GM23248 (cell line): ENCODE data around the gene EEA1. TPM values are rescaled to one million over a fixed set of nuclear protein-coding genes. Genes with fewer than 3 reads are reported as not detected.

Experiments
- DNase-seq: peaks from one replicate; pipeline ENCODE4 v3.0.0-alpha.2; 2015
- H2AFZ ChIP-seq: fragments of 200-600 bp; sonication (generic); 2 replicates; pipeline ENCODE4 v1.6.1; 2016; ENCODE audit warnings: antibody characterized with exemption
- H3F3A ChIP-seq: fragments of 200-600 bp; sonication (generic); 2 replicates; pipeline ENCODE4 v1.6.1; 2016; ENCODE audit warnings: mild to moderate bottlenecking, antibody characterized with exemption, mixed run types; ENCODE audit not compliant: insufficient read depth
- H3K27ac ChIP-seq: fragments of 200-600 bp; sonication (generic); 2 replicates; pipeline ENCODE4 v1.5.1; 2016; ENCODE audit warnings: mild to moderate bottlenecking
- H3K27me3 ChIP-seq: fragments of 200-600 bp; sonication (generic); replicated peaks from 2 replicates; pipeline ENCODE4 v1.6.1; 2016; ENCODE audit warnings: mild to moderate bottlenecking; ENCODE audit not compliant: insufficient read depth
- H3K36me3 ChIP-seq: fragments of 200-600 bp; sonication (generic); 2 replicates; pipeline ENCODE4 v1.6.1; 2016; ENCODE audit warnings: low read depth, mild to moderate bottlenecking
- H3K4me1 ChIP-seq: fragments of 200-600 bp; sonication (generic); 2 replicates; pipeline ENCODE4 v1.6.1; 2016; ENCODE audit warnings: mild to moderate bottlenecking; ENCODE audit not compliant: insufficient read depth
- H3K4me2 ChIP-seq: fragments of 200-600 bp; sonication (generic); one replicate; pipeline ENCODE4 v1.6.1; 2016; ENCODE audit warnings: mild to moderate bottlenecking; ENCODE audit not compliant: unreplicated experiment
- H3K4me3 ChIP-seq: fragments of 200-600 bp; sonication (generic); 2 replicates; pipeline ENCODE4 v1.5.1; 2016; ENCODE audit warnings: mild to moderate bottlenecking
- H3K79me2 ChIP-seq: fragments of 200-600 bp; sonication (generic); 2 replicates; pipeline ENCODE4 v1.6.1; 2016; ENCODE audit warnings: mild to moderate bottlenecking; ENCODE audit not compliant: insufficient read depth
- H3K9ac ChIP-seq: fragments of 200-600 bp; sonication (generic); 2 replicates; pipeline ENCODE4 v1.6.1; 2016; ENCODE audit warnings: mild to moderate bottlenecking
- H3K9me2 ChIP-seq: fragments of 200-600 bp; sonication (generic); 2 replicates; pipeline ENCODE4 v1.6.1; 2016; ENCODE audit warnings: mixed run types, mild to moderate bottlenecking, moderate library complexity; ENCODE audit not compliant: insufficient read depth
- H3K9me3 ChIP-seq: fragments of 200-600 bp; sonication (generic); one replicate; pipeline ENCODE4 v1.6.1; 2017; ENCODE audit warnings: low read depth
- H4K20me1 ChIP-seq: fragments of 200-600 bp; sonication (generic); 2 replicates; pipeline ENCODE4 v1.6.0; 2016; ENCODE audit not compliant: insufficient read depth
- EZH2 ChIP-seq: fragments of 200-600 bp; sonication (generic); IDR thresholded peaks from 2 replicates; pipeline ENCODE4 v1.6.1; 2018; ENCODE audit warnings: antibody characterized with exemption, mild to moderate bottlenecking; ENCODE audit not compliant: insufficient read depth, poor library complexity, severe bottlenecking
- EZH2phosphoT487 ChIP-seq: fragments of 200-600 bp; sonication (generic); IDR thresholded peaks from 2 replicates; pipeline ENCODE4 v1.6.1; 2018; ENCODE audit warnings: antibody characterized with exemption, moderate library complexity, mild to moderate bottlenecking, low read depth; ENCODE audit not compliant: insufficient read depth
- WGBS, 2 experiments: methylation state at CpG; one replicate each; pipeline ENCODE4 v1.1.6; 2015 to 2017; ENCODE audit warnings: low lambda C conversion rate in 2 of 2, low coverage in 1 of 2; ENCODE audit errors: missing lambda C conversion rate in 2 of 2; 5-methylcytosine and 5-hydroxymethylcytosine counted together
- in situ Hi-C: fragments of 300-500 bp; cut with MboI; formaldehyde crosslinking; loops from 2 replicates; pipeline ENCODE4 v1.15.0; 2020
- polyA plus RNA-seq: library from polyadenylated mRNA; unstranded; fragments of >200 nt; fragmentation: Nextera tagmentation; extraction: Ambion mirVana; gene quantifications from 2 replicates; pipeline ENCODE4 v1.2.1, GENCODE V29; 2016
- total RNA-seq: library from RNA; depleted of rRNA; stranded (reverse); fragments of >200 nt; shearing (Covaris generic); gene quantifications from 2 replicates; pipeline ENCODE4 v1.2.3, GENCODE V29; 2014

The EEA1 gene
- total and polyA plus RNA-seq, 2 experiments from 2014 or later = 17.8 to 55.7 TPM

- no peak overlapping the region for H3K9ac ChIP-seq
- no peak overlapping the region for H3K27ac ChIP-seq
- H3K9me3 ChIP-seq = no peaks in the 10 kb centered on the region
- no peak overlapping the region for H2AFZ ChIP-seq
- no peak overlapping the region for H3K4me2 ChIP-seq
- H3K4me3 ChIP-seq = no peak overlapping the region
- H3K79me2 ChIP-seq = no peaks in the 10 kb centered on the region
- peaks cover 9% of the 10 kb centered on the region for H3K4me1 ChIP-seq
- H3K36me3 ChIP-seq = no peaks in the 10 kb centered on the region
- TF ChIP-seq EZH2phosphoT487 (no peak), EZH2 (no peak)
- no peaks in the 10 kb centered on the region for H3K9me2 ChIP-seq
- no peaks in the 10 kb centered on the region for H3K27me3 ChIP-seq
- H3F3A ChIP-seq = peaks cover 9% of the 10 kb centered on the region; the same call in 1 of the 2 replicates
- in situ Hi-C loops = no loop called here
- WGBS, 2 experiments = 94 to 96% methylated on average over 4 of the region's 4 CpGs
- no peak for DNase-seq
- no peaks in the 10 kb centered on the region for H4K20me1 ChIP-seq
Measured at GRCh38 chr12:92769124-92769901, 159.8 kb downstream of the EEA1 start.

- H4K20me1 ChIP-seq = no peaks in the 10 kb centered on the region
- no peaks in the 10 kb centered on the region for H3K9me3 ChIP-seq
- TF ChIP-seq EZH2phosphoT487 = no peak
- no peak for TF ChIP-seq EZH2
- H3K36me3 ChIP-seq = no peaks in the 10 kb centered on the region
- WGBS, 2 experiments = 94 to 100% methylated on average over 1 of the region's 1 CpG
- in situ Hi-C loops = no loop called here
- no peak overlapping the region for H2AFZ ChIP-seq
- H3K79me2 ChIP-seq = no peaks in the 10 kb centered on the region
- no peak overlapping the region for H3K9ac ChIP-seq
- H3K27ac ChIP-seq = no peak overlapping the region
- no peak overlapping the region for H3K4me2 ChIP-seq
- no peaks in the 10 kb centered on the region for H3K9me2 ChIP-seq
- peaks cover 9% of the 10 kb centered on the region; the same call in 1 of the 2 replicates for H3F3A ChIP-seq
- H3K27me3 ChIP-seq = no peaks in the 10 kb centered on the region
- H3K4me1 ChIP-seq = peaks cover 9% of the 10 kb centered on the region
- DNase-seq = no peak
- no peak overlapping the region for H3K4me3 ChIP-seq
Measured at GRCh38 chr12:92765871-92766270, 163.2 kb downstream of the EEA1 start.

GRCh38 chr12:92764831-92765230 lies 164.3 kb downstream of the EEA1 start:
- 81% methylated on average over 5 of the region's 5 CpGs for WGBS, 2 experiments
- Histone ChIP-seq H3K27me3 (no peaks in the 10 kb centered on the region), H3K27ac (no peak overlapping the region), H3K4me1 (peaks cover 7% of the 10 kb centered on the region), H3F3A (peaks cover 5% of the 10 kb centered on the region; the same call in 1 of the 2 replicates), H3K36me3 (no peaks in the 10 kb centered on the region), H3K9me2 (no peaks in the 10 kb centered on the region), H2AFZ (no peak overlapping the region), H3K9ac (no peak overlapping the region), H3K79me2 (no peaks in the 10 kb centered on the region), H3K4me2 (no peak overlapping the region), H3K9me3 (no peaks in the 10 kb centered on the region), H4K20me1 (no peaks in the 10 kb centered on the region), H3K4me3 (no peak overlapping the region)
- no peak for TF ChIP-seq EZH2
- peak; percentile 22 for DNase-seq
- in situ Hi-C loops = no loop called here

GRCh38 chr12:92762773-92763172 lies 166.3 kb downstream of the EEA1 start:
- Histone ChIP-seq H2AFZ (no peak overlapping the region), H3K79me2 (no peaks in the 10 kb centered on the region), H3K27ac (no peak overlapping the region), H3K4me3 (no peak overlapping the region), H4K20me1 (no peaks in the 10 kb centered on the region), H3K4me2 (no peak overlapping the region), H3K4me1 (peaks cover 7% of the 10 kb centered on the region), H3K9me3 (no peaks in the 10 kb centered on the region), H3K9ac (no peak overlapping the region), H3K27me3 (no peaks in the 10 kb centered on the region), H3F3A (peaks cover 11% of the 10 kb centered on the region), H3K36me3 (no peaks in the 10 kb centered on the region), H3K9me2 (no peaks in the 10 kb centered on the region)
- in situ Hi-C loops = no loop called here
- DNase-seq = no peak
- WGBS, 2 experiments = 79 to 80% methylated on average over 5 of the region's 5 CpGs
- TF ChIP-seq EZH2 = no peak
- no peak for TF ChIP-seq EZH2phosphoT487
